HepG2 (cell line): Measurements from ENCODE around the gene CIAPIN1. TPM values are rescaled to one million over a fixed set of nuclear protein-coding genes. Genes with fewer than 3 reads are reported as not detected.

Experiments
- EEA1 ChIP-seq: sonication (generic); formaldehyde crosslinking; IDR thresholded peaks from 2 replicates; pipeline ENCODE4 v1.5.1; 2020; ENCODE audit warnings: mild to moderate bottlenecking, missing genetic modification reagents, borderline replicate concordance
- HMGA1 ChIP-seq: sonication (generic); formaldehyde crosslinking; conservative IDR thresholded peaks from 2 replicates; pipeline ENCODE4 v1.4.0; 2020; ENCODE audit warnings: missing genetic modification reagents
- PITX1 ChIP-seq: sonication (generic); formaldehyde crosslinking; IDR thresholded peaks from 2 replicates; pipeline ENCODE4 v1.5.1; 2020; ENCODE audit warnings: mild to moderate bottlenecking, missing genetic modification reagents
- POLR2A ChIP-seq, 2 experiments: IDR thresholded peaks; 2 replicates each; pipeline ENCODE4 v1.6.1; 2011; ENCODE audit warnings: low read depth in 2 of 2, low read length in 2 of 2, mild to moderate bottlenecking in 1 of 2, moderate library complexity in 1 of 2; ENCODE audit not compliant: insufficient read depth in 1 of 2
- SP4 ChIP-seq: sonication (generic); formaldehyde crosslinking; IDR thresholded peaks from 2 replicates; pipeline ENCODE4 v1.8.1; 2023; ENCODE audit warnings: mild to moderate bottlenecking, missing genetic modification reagents
- ZBTB4 ChIP-seq: sonication (generic); formaldehyde crosslinking; IDR thresholded peaks from 2 replicates; pipeline ENCODE4 v1.4.0; 2020; ENCODE audit warnings: missing genetic modification reagents, mild to moderate bottlenecking, borderline replicate concordance
- ZFP41 ChIP-seq: sonication (generic); formaldehyde crosslinking; IDR thresholded peaks from 2 replicates; pipeline ENCODE4 v1.4.0; 2020; ENCODE audit warnings: mild to moderate bottlenecking, missing genetic modification reagents, borderline replicate concordance
- ZNF337 ChIP-seq: sonication (generic); formaldehyde crosslinking; IDR thresholded peaks from 2 replicates; pipeline ENCODE4 v1.5.1; 2020; ENCODE audit warnings: missing genetic modification reagents, low read depth, mild to moderate bottlenecking, borderline replicate concordance
- ZNF816 ChIP-seq: sonication (generic); formaldehyde crosslinking; IDR thresholded peaks from 2 replicates; pipeline ENCODE4 v1.8.0; 2022; ENCODE audit warnings: missing genetic modification reagents, mild to moderate bottlenecking, borderline replicate concordance
- polyA plus RNA-seq, 8 experiments: library from polyadenylated mRNA; depleted of rRNA in 3 of 8; stranded (reverse) in 7 of 8; unstranded in 1 of 8; fragments of >200 nt; fragmentation: Illumina TruSeq in 4 of 8; extraction: Trizol in 4 of 8; gene quantifications; 2 replicates each; pipeline versions ENCODE4 v1.2.1 to v1.2.3, GENCODE V29; 2011 to 2016; ENCODE audit warnings: low read depth in 4 of 8, missing spikeins in 1 of 8, mixed read lengths in 1 of 8; ENCODE audit not compliant: insufficient read depth in 1 of 8
- total RNA-seq, 5 experiments: library from RNA; depleted of rRNA; stranded (reverse); fragments of >200 nt; fragmentation: Illumina TruSeq; extraction: Trizol; gene quantifications; 2 replicates each; pipeline ENCODE4 v1.2.3, GENCODE V29; 2016; ENCODE audit warnings: low read depth in 1 of 5

The CIAPIN1 gene
- total and polyA plus RNA-seq, 2 of the 13 experiments (the other 11 are each of a cell fraction or from before 2014, with no cell fraction given): 69.3 to 89.7 TPM

GRCh38 chr16:57483725-57484514 lies 36.7 kb upstream of the CIAPIN1 start (continued):
- TF ChIP-seq ZFP41 (no peak), POLR2A (IDR thresholded peaks at IDR 0.05; ENCODE audit: insufficient read depth in 1 of 2, low read depth in 2 of 2, low read length in 2 of 2) (peak in 1 of 2 experiments; percentile 22; a peak in 1 of 4 replicates), ZBTB4 (0 out of 2 replicates have a peak, but pooled peaks have one; percentile 74), SP4 (CRISPR knock-in tag) (0 out of 2 replicates have a peak, but pooled peaks have one; percentile 41), PITX1 (CRISPR knock-in tag) (no peak), ZNF816 (CRISPR knock-in tag) (no peak), ZNF337 (CRISPR knock-in tag) (no peak), HMGA1 (CRISPR knock-in tag) (no peak), EEA1 (no peak)
